ENCODE data around the gene STAT4. TPM values are rescaled to one million over a fixed set of nuclear protein-coding genes. Genes with fewer than 3 reads are reported as not detected.

STAT4 gene
- total and polyA plus RNA-seq, 4 donors, result 0.85 to 7.9 (median 3.2) TPM

- no peaks in the 10 kb centered on the region for H3K9me3 ChIP-seq (ENCODE audit: control insufficient read depth in 4 of 4, low read length in 3 of 4)
- DNase-seq (ENCODE audit: low spot score), result no peak
- no peak overlapping the region for H3K9ac ChIP-seq (ENCODE audit: low read depth in 1 of 2, low read length in 2 of 2)
- peaks cover 34 to 94% (median 91%) of the 10 kb centered on the region in 4 donors for H3K36me3 ChIP-seq (ENCODE audit: control insufficient read depth in 4 of 4, insufficient read depth in 3 of 4, low read depth in 1 of 4, low read length in 3 of 4)
- H3K4me1 ChIP-seq (ENCODE audit: control insufficient read depth in 4 of 4, insufficient read depth in 4 of 4, low read length in 3 of 4), result no peaks in the 10 kb centered on the region
- no peaks in the 10 kb centered on the region for H3K27me3 ChIP-seq (ENCODE audit: control insufficient read depth in 4 of 4, insufficient read depth in 4 of 4, low read length in 3 of 4)
- no peak overlapping the region for H3K4me3 ChIP-seq (ENCODE audit: low read depth in 1 of 3, low read length in 3 of 3)
- H3K27ac ChIP-seq (ENCODE audit: low read depth in 1 of 2, low read length in 2 of 2), result no peak overlapping the region
- TF ChIP-seq HNF4G (IDR thresholded peaks at IDR 0.05), result no peak
- TF ChIP-seq FOXA2 (IDR thresholded peaks at IDR 0.05), result no peak
- no peak for TF ChIP-seq JUND (IDR thresholded peaks at IDR 0.05)
- TF ChIP-seq, protein P1, sequence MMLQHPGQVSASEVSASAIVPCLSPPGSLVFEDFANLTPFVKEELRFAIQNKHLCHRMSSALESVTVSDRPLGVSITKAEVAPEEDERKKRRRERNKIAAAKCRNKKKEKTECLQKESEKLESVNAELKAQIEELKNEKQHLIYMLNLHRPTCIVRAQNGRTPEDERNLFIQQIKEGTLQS (IDR thresholded peaks at IDR 0.05), result no peak
- TF ChIP-seq EGR1 (IDR thresholded peaks at IDR 0.05; ENCODE audit: low read depth in 2 of 2), result no peak
- TF ChIP-seq FOXA1 (IDR thresholded peaks at IDR 0.05), result no peak
- TF ChIP-seq RAD21 (IDR thresholded peaks at IDR 0.05), result no peak
- TF ChIP-seq GABPA (IDR thresholded peaks at IDR 0.05 in 1 of 2, conservative IDR thresholded peaks at IDR 0.05 in 1 of 2), result no peak
- TF ChIP-seq SP1 (IDR thresholded peaks at IDR 0.05), result no peak
- no peak for TF ChIP-seq HNF4A (conservative IDR thresholded peaks at IDR 0.05)
- TF ChIP-seq NR2F2 (IDR thresholded peaks at IDR 0.05), result no peak
- TF ChIP-seq ZBTB33 (IDR thresholded peaks at IDR 0.05), result no peak
- TF ChIP-seq RXRA (IDR thresholded peaks at IDR 0.05), result no peak
- TF ChIP-seq CTCF (IDR thresholded peaks at IDR 0.05; ENCODE audit: low read depth, low read length, missing input control), result no peak
- TF ChIP-seq, protein P2, sequence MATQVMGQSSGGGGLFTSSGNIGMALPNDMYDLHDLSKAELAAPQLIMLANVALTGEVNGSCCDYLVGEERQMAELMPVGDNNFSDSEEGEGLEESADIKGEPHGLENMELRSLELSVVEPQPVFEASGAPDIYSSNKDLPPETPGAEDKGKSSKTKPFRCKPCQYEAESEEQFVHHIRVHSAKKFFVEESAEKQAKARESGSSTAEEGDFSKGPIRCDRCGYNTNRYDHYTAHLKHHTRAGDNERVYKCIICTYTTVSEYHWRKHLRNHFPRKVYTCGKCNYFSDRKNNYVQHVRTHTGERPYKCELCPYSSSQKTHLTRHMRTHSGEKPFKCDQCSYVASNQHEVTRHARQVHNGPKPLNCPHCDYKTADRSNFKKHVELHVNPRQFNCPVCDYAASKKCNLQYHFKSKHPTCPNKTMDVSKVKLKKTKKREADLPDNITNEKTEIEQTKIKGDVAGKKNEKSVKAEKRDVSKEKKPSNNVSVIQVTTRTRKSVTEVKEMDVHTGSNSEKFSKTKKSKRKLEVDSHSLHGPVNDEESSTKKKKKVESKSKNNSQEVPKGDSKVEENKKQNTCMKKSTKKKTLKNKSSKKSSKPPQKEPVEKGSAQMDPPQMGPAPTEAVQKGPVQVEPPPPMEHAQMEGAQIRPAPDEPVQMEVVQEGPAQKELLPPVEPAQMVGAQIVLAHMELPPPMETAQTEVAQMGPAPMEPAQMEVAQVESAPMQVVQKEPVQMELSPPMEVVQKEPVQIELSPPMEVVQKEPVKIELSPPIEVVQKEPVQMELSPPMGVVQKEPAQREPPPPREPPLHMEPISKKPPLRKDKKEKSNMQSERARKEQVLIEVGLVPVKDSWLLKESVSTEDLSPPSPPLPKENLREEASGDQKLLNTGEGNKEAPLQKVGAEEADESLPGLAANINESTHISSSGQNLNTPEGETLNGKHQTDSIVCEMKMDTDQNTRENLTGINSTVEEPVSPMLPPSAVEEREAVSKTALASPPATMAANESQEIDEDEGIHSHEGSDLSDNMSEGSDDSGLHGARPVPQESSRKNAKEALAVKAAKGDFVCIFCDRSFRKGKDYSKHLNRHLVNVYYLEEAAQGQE (IDR thresholded peaks at IDR 0.05), result no peak
- TF ChIP-seq, protein P3, sequence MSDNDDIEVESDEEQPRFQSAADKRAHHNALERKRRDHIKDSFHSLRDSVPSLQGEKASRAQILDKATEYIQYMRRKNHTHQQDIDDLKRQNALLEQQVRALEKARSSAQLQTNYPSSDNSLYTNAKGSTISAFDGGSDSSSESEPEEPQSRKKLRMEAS (IDR thresholded peaks at IDR 0.05), result no peak
- no peak for TF ChIP-seq TAF1 (conservative IDR thresholded peaks at IDR 0.05)
- no peak for TF ChIP-seq YY1 (IDR thresholded peaks at IDR 0.05)
- 94% methylated on average over 9 of the region's 9 CpGs for WGBS
Observed at GRCh38 chr2:190999949-191000665, 150.7 kb downstream of the STAT4 start.

Data from liver (tissue), 9 donors.